Ishikawa (cell line): ENCODE measurements around the gene BAD.
A peak's percentile ranks its signal among the peaks of the same experiment; 100 is the strongest.

Experiments
- CEBPB ChIP-seq: IDR thresholded peaks from 2 replicates; pipeline ENCODE4 v1.6.1; 2012
- CREB1 ChIP-seq: IDR thresholded peaks from 2 replicates; pipeline ENCODE4 v1.6.1; 2012; ENCODE audit warnings: low read depth
- EGR1 ChIP-seq: IDR thresholded peaks from 2 replicates; pipeline ENCODE4 v1.6.1; 2012
- EP300 ChIP-seq: IDR thresholded peaks from 2 replicates; pipeline ENCODE4 v1.6.1; 2012; ENCODE audit warnings: borderline replicate concordance
- FOXM1 ChIP-seq: IDR thresholded peaks from 2 replicates; pipeline ENCODE4 v1.6.1; 2012; ENCODE audit warnings: low read depth, borderline replicate concordance
- NFIC ChIP-seq: IDR thresholded peaks from 2 replicates; pipeline ENCODE4 v1.6.1; 2012
- RAD21 ChIP-seq: IDR thresholded peaks from 2 replicates; pipeline ENCODE4 v1.6.1; 2012; ENCODE audit warnings: low read depth
- TAF1 ChIP-seq: IDR thresholded peaks from 2 replicates; pipeline ENCODE4 v1.6.1; 2012; ENCODE audit warnings: low read depth, mild to moderate bottlenecking
- TCF12 ChIP-seq: IDR thresholded peaks from 2 replicates; pipeline ENCODE4 v1.6.1; 2012; ENCODE audit warnings: low read depth
- TEAD4 ChIP-seq: IDR thresholded peaks from 2 replicates; pipeline ENCODE4 v1.6.1; 2012
- USF1 ChIP-seq: IDR thresholded peaks from 2 replicates; pipeline ENCODE4 v1.6.1; 2012
- YY1 ChIP-seq: IDR thresholded peaks from 2 replicates; pipeline ENCODE4 v1.6.1; 2012; ENCODE audit warnings: low read depth
- ZBTB7A ChIP-seq: IDR thresholded peaks from 2 replicates; pipeline ENCODE4 v1.6.1; 2012; ENCODE audit warnings: low read depth
- TF ChIP-seq, protein P1 (sequence below): IDR thresholded peaks from 2 replicates; pipeline ENCODE4 v1.6.1; 2012
- TF ChIP-seq, protein P2 (sequence below): IDR thresholded peaks from 2 replicates; pipeline ENCODE4 v1.6.1; 2012; ENCODE audit warnings: low read depth, mild to moderate bottlenecking

BAD gene

GRCh38 chr11:64268025-64268892, 16.2 kb downstream of the BAD start:
- TF ChIP-seq NFIC (no peak), EP300 (no peak), CREB1 (no peak), YY1 (no peak), TAF1 (no peak), CEBPB (no peak), EGR1 (no peak), RAD21 (no peak), TCF12 (no peak), ZBTB7A (no peak)
- TF ChIP-seq, protein P1, sequence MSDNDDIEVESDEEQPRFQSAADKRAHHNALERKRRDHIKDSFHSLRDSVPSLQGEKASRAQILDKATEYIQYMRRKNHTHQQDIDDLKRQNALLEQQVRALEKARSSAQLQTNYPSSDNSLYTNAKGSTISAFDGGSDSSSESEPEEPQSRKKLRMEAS: no peak

- no peak for TF ChIP-seq TEAD4
- TF ChIP-seq CREB1: no peak
- TF ChIP-seq, protein P2, sequence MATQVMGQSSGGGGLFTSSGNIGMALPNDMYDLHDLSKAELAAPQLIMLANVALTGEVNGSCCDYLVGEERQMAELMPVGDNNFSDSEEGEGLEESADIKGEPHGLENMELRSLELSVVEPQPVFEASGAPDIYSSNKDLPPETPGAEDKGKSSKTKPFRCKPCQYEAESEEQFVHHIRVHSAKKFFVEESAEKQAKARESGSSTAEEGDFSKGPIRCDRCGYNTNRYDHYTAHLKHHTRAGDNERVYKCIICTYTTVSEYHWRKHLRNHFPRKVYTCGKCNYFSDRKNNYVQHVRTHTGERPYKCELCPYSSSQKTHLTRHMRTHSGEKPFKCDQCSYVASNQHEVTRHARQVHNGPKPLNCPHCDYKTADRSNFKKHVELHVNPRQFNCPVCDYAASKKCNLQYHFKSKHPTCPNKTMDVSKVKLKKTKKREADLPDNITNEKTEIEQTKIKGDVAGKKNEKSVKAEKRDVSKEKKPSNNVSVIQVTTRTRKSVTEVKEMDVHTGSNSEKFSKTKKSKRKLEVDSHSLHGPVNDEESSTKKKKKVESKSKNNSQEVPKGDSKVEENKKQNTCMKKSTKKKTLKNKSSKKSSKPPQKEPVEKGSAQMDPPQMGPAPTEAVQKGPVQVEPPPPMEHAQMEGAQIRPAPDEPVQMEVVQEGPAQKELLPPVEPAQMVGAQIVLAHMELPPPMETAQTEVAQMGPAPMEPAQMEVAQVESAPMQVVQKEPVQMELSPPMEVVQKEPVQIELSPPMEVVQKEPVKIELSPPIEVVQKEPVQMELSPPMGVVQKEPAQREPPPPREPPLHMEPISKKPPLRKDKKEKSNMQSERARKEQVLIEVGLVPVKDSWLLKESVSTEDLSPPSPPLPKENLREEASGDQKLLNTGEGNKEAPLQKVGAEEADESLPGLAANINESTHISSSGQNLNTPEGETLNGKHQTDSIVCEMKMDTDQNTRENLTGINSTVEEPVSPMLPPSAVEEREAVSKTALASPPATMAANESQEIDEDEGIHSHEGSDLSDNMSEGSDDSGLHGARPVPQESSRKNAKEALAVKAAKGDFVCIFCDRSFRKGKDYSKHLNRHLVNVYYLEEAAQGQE: no peak
- TF ChIP-seq EP300: no peak
- TF ChIP-seq, protein P1: no peak
- TF ChIP-seq FOXM1: no peak
- peak; percentile 39; the same call in 1 of the 2 replicates for TF ChIP-seq TCF12
- TF ChIP-seq NFIC: peak; percentile 46; the same call in 1 of the 2 replicates
These were observed 17.1 kb downstream of the BAD start for GRCh38 chr11:64267207-64267945.

- TF ChIP-seq, protein P1: no peak
- TF ChIP-seq CEBPB: no peak
- TF ChIP-seq ZBTB7A: no peak
- TF ChIP-seq YY1: no peak
- TF ChIP-seq FOXM1: no peak
- TF ChIP-seq EGR1: no peak
- no peak for TF ChIP-seq CREB1
- TF ChIP-seq TCF12: no peak
- no peak for TF ChIP-seq NFIC
- no peak for TF ChIP-seq USF1
These were observed 18.1 kb downstream of the BAD start for GRCh38 chr11:64266339-64266738.

GRCh38 chr11:64265176-64266160, 19.0 kb downstream of the BAD start:
- TF ChIP-seq USF1 (no peak), YY1 (no peak), NFIC (no peak), EGR1 (no peak), RAD21 (no peak), TAF1 (no peak), EP300 (no peak), TCF12 (no peak), CEBPB (no peak), TEAD4 (no peak), ZBTB7A (no peak), FOXM1 (no peak), CREB1 (no peak)
- TF ChIP-seq, protein P1: no peak
- TF ChIP-seq, protein P2: no peak
